NCI-H1436 (cell line): ENCODE data around the gene SGCA.

Experiments used
- DNase-seq: peaks from one replicate; lab custom pipeline; 2025; lab: John Stamatoyannopoulos, UW

The SGCA gene

DNA sequence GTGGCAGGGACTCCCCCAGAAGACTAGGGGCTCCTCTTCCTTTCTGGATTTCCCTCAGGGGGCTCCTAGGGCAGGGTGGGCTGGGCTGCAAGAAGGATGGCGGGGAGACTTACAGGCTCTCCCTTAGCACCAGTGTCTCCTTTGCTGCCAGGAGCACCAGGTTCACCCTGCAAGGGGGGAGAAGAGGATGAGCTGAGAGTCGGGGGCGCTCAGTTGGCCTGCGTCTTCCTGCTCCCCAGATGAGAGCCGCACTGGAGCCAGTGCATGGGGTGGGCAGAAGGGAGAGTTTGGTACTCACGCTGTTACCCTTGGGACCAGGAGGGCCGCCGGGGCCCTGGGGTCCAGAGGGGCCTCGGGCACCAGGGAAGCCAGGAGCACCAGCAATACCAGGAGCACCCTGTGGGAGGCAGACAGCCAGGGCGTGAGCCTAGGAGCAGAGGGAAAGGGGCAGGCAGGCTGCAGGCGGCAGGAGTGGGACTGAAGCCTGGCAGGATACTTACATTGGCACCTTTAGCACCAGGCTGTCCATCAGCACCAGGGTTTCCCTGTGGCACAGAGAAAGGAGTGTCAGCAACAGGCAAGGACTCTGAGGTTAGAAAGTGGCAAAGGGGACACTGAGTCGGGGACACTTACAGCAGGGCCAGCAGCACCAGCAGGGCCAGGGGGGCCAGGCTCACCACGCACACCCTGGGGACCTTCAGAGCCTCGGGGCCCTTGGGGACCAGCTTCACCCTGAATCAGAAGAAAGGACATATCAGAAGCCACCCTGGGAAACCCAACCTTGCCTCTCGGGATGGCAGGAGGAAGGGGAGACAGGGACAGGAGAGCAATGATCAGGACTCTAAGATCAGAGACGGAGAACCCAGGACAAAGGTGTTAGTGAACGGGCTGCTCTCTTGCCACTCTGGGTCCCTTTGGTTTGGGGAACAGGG, 29.4 kb downstream of the SGCA start:
- no peak for DNase-seq

GRCh38 chr17:50196036-50196435, 30.2 kb downstream of the SGCA start:
- no peak for DNase-seq

DNA sequence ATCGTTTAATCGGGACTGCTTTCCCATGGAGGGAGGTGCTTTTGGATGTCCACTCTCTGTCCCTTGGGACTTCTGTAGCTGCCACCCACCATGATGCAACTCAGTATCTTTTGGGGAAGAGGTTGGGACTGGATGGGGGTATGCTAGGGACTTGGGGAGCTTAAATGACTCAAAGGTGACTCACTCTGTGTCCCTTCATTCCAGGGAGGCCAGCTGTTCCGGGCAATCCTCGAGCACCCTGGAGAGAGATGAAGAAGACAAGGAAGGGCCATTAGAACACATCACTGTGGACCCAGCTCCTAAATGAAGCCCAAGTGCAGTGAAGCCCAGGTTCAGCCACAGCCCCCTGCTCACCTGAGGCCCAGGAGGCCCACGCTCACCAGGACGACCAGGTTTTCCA, 31.0 kb downstream of the SGCA start:
- no peak for DNase-seq

- DNase-seq = peak; percentile 43
These were observed 32.3 kb downstream of the SGCA start for GRCh38 chr17:50198026-50198669.

- no peak for DNase-seq
These were observed 33.5 kb downstream of the SGCA start for GRCh38 chr17:50199211-50199802.

DNA sequence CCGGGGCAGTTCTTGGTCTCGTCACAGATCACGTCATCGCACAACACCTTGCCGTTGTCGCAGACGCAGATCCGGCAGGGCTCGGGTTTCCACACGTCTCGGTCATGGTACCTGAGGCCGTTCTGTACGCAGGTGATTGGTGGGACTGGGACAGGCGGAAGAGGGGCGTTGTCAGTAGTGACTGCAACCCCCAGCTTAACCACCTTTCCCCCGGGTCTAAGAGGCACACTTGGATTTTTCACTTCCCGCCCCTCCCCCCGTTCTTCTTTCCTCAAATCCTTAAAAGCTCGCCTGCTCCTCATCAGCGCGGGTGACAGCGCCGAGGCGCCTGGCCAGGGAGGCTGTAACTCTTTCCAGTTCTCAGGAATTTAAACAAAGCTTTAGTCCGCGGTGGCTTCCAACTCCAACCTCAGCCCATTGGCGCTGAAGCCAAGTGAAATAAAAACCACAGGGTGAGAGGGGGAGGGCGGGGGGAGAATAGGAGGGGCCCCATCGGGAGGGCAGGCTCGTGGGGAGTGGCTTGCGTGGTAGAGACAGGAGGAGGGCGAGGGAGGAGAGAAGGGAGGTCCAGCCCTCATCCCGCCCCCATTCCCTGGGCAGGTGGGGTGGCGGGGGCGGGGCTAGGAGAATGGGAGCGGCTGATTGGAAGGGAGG, 34.1 kb downstream of the SGCA start:
- DNase-seq = peak; percentile 85

- peak; percentile 77 for DNase-seq
These were observed 34.9 kb downstream of the SGCA start for GRCh38 chr17:50200457-50201275.

GRCh38 chr17:50201276-50201854, 35.6 kb downstream of the SGCA start, which contains the start of gene COL1A1:
COL1A1 (minus strand) TSS chr17:50201631; CDS start chr17:50201513, 118 bp downstream.
- DNase-seq = no peak

DNA sequence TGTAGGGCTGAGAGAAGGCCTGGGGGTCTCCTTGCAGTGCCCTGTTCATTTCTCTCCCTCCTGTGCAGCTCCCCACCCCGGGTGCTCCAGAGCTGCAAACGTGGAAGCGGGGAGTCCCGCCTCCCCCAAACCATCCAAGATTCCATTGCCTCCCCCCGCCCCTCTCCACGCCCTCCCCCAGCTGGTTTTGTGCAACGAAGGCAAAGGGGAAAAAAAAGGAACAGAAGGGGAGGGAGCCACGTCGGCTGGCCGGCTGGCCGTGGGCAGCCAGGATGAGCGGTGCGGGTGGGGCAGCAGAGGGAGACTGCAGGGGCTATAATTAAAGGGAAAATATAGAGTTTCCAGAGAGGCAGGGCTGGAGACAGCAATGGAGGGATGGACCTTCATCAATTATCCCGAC, 37.3 kb downstream of the SGCA start:
- no peak for DNase-seq

- DNase-seq = no peak
These were observed 38.0 kb downstream of the SGCA start for GRCh38 chr17:50203604-50204345.

- DNase-seq = no peak
These were observed 38.6 kb downstream of the SGCA start for GRCh38 chr17:50204431-50204830.

DNA sequence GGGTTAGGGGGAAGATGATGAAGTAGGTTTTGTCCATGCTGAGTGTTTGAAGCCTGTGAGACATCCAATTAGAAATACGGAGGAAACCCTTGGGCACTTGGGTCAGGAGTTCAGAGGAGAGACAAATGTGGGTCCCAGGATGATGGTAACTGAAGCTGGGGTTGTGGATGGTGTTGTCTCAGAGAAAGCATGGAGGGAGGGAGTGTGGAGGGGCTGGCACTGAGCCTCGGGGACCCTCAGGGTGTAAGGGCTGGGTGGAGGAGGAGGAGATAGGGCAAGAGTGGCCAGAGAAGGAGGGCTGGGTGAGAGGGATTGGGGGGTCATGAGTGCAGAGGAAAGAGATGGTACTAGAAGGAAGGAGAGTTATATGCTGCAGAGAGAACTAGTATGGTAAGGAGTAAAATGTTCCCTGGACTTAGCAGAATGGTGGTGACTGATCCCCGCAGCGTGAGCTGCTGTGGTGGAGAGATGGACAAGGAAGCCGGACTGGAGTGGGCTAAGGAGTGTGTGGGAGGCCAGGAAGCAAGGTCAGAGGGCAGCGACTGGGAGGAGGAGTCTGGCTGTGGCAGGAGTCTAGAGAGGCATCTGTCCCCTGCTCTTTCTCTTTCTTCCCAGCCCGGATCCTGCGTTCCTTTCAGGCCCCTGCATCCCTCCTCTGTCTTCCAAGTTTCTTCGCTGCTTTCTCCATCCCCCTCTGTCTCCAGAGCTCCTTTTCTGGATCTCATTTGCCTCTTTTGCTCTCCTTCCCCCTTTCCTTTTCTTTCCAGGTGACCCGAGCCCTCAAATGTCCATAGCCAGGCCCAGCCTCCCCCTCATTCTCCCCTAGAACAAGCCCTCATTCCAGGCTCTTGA, 39.5 kb downstream of the SGCA start:
- DNase-seq = no peak

DNA sequence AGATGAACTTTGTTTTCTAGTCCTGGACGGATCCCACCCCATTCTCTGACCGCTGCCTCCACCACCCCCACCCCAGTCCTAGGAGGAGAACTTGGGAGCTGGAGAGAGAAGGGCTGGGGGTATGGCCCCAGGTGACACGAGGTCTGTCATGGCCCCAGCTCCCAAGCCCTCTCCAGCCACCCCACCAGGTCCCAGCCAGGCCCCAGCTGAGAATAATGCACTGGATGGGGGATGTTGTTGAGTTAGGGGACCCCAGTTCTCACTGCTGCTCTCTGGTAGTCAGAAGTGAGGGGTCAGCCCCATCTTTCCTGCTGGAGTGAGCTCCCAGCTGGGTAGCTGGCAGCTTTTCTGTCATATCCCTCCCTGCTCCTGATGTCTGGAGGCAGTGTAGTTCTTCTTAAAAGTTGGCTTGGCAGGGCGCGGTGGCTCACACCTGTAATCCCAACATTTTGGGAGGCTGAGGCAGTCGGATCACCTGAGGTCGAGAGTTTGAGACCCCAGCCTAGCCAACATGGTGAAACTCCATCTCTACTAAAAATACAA, 40.2 kb downstream of the SGCA start:
- DNase-seq = no peak

DNA sequence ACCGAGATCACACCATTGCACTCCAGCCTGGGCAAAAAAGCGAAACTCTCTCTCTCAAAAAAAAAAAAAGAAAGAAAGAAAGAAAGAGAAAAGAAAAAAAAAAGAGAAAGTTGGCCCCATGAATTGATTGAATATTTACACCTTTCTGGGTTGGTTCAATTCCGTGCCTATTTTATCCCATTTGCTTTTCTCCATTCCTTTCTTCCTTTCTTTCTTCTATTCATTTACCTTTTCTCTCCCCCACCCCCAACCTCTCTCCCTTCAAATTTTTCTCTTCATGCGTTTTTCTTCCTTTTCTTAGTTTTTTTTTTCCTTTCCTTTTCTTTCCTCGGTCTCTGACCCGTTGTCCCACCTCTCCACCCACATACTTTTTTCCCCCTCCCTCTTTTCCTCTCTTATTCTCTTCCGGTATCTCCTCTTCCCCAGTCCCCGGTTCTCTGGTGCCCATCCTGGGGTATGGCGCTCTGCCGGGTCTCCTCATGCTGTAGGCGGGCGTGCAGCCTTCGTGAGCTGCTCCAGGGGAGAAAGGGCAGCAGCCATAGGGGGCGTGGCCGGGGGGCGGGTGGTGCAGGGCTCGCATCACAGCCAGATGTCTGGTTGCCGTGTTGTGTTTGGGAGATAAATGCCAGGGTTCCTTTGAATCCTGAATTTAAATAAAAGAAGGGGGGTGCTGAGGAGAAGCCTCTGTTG, 40.9 kb downstream of the SGCA start:
- no peak for DNase-seq

- DNase-seq = no peak
These were observed 41.5 kb downstream of the SGCA start for GRCh38 chr17:50207315-50207714.

DNA sequence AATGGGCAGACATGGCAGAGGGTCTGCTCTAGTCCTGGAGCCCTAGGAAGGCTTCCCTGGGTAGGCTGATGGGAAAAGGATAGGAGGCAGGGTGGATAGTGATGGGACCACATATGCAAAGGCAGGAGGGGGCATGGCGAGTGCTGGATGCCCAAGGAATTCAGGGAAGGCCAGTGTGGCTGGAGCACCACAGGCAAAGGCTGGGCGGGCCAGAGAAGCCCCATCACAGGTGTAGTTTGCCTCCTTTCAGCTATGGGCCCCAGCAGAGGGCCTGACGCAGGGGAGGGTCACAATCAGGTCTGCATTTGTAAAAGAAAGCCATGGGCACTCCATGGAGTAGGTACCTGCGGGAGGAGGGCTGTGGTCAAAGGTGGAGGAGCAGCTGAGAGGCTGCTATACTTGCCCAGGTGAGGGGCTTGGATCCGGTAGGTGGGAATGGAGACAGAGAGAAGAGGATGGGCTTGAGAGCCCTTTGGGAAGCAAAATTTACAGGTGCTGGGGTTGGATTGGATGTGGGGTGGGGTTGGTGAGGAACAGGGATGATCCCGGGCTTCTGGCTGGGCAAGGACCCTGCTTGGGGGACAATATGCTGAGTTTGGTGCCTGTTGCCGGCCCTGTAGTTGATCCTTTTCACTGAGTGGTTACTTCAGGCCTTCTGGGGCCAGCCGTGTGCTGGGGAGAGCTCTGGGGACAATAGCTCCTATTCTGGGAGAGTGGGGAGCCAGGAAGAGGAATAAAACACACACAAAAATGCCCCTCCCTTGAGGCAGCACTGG, 42.2 kb downstream of the SGCA start:
- DNase-seq = no peak

- DNase-seq = no peak
These were observed 42.8 kb downstream of the SGCA start for GRCh38 chr17:50208611-50209061.

- DNase-seq = no peak
These were observed 43.3 kb downstream of the SGCA start for GRCh38 chr17:50209133-50209471.
